Karpas-422 (cell line): Measurements from ENCODE around the gene JAK1. TPM values are rescaled to one million over a fixed set of nuclear protein-coding genes. Genes with fewer than 3 reads are reported as not detected.

Experiments used
- DNase-seq: peaks from one replicate; pipeline ENCODE4 v3.0.0-alpha.2; 2015
- H2AFZ ChIP-seq: fragments of 200-600 bp; sonication (generic); 2 replicates; pipeline ENCODE4 v1.6.1; 2014; ENCODE audit warnings: antibody characterized with exemption, low read length, mixed read lengths
- H3K27ac ChIP-seq: fragments of 200-600 bp; sonication (generic); 2 replicates; pipeline ENCODE4 v1.5.1; 2014; ENCODE audit warnings: mild to moderate bottlenecking, low read length, moderate library complexity
- H3K27me3 ChIP-seq: fragments of 200-600 bp; sonication (generic); 2 replicates; pipeline ENCODE4 v1.6.1; 2014; ENCODE audit warnings: low read length, mixed read lengths
- H3K36me3 ChIP-seq: fragments of 200-600 bp; sonication (generic); 2 replicates; pipeline ENCODE4 v1.6.1; 2014; ENCODE audit warnings: low read length, mixed read lengths; ENCODE audit not compliant: insufficient read depth
- H3K4me1 ChIP-seq: fragments of 200-600 bp; sonication (generic); 2 replicates; pipeline ENCODE4 v1.6.1; 2014; ENCODE audit warnings: mild to moderate bottlenecking, low read length, mixed read lengths
- H3K4me2 ChIP-seq: fragments of 200-600 bp; sonication (generic); 2 replicates; pipeline ENCODE4 v1.6.1; 2014; ENCODE audit warnings: low read length, low read depth, mild to moderate bottlenecking; ENCODE audit not compliant: poor library complexity, severe bottlenecking
- H3K4me3 ChIP-seq: fragments of 200-600 bp; sonication (generic); 2 replicates; pipeline ENCODE4 v1.5.1; 2014; ENCODE audit warnings: mild to moderate bottlenecking, antibody characterized with exemption, low read length, mixed read lengths
- H3K79me2 ChIP-seq: fragments of 200-600 bp; sonication (generic); 2 replicates; pipeline ENCODE4 v1.6.1; 2014; ENCODE audit warnings: mild to moderate bottlenecking, low read length, mixed read lengths
- H3K9ac ChIP-seq: fragments of 200-600 bp; sonication (generic); 2 replicates; pipeline ENCODE4 v1.6.0; 2014; ENCODE audit warnings: low read length
- H3K9me2 ChIP-seq: fragments of 200-600 bp; sonication (generic), shearing (Covaris generic); replicated peaks from 2 replicates; pipeline ENCODE4 v1.6.0; 2014; ENCODE audit warnings: mild to moderate bottlenecking, low read length, moderate library complexity; ENCODE audit not compliant: insufficient read depth
- H3K9me3 ChIP-seq: fragments of 300-700, 200-600 bp; sonication (generic); 2 replicates; pipeline ENCODE4 v1.6.1; 2014; ENCODE audit warnings: low read length, mixed read lengths
- H4K20me1 ChIP-seq: fragments of 200-600 bp; sonication (generic); 2 replicates; pipeline ENCODE4 v1.6.1; 2014; ENCODE audit warnings: mild to moderate bottlenecking, antibody characterized with exemption, low read length, low read depth; ENCODE audit not compliant: insufficient read depth
- total RNA-seq: library from RNA; depleted of rRNA; stranded (reverse); fragments of >200 nt; shearing (Covaris generic); gene quantifications from 2 replicates; pipeline ENCODE4 v1.2.3, GENCODE V29; 2014; ENCODE audit warnings: low replicate concordance

JAK1 gene
- total RNA-seq, 1 experiment from 2014 or later = 19.6 TPM

DNA sequence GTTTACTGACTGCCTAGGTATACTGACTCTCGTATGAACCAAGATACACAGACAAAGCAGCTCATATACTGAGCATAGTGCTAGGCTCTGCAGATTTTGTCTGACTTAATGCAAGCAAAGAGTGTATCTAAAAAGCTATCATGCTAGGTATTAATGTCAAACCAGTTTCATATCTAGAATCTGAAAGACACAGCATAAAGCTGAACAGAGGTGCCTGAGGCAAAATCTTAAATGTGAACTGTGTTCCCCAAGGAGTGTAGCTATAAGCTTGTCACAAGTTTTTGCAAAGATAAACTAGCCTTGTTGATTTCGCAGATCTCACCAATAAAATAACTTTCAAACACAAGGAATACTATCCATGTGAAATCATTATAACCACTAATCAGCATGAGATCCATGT, 18.1 kb downstream of the JAK1 start:
- Histone ChIP-seq H3K9ac (no peak overlapping the region), H3K36me3 (no peaks in the 10 kb centered on the region), H3K27me3 (peaks cover 3% of the 10 kb centered on the region; the same call in 1 of the 2 replicates), H3K4me3 (no peak overlapping the region), H3K9me2 (no peaks in the 10 kb centered on the region), H3K79me2 (0 out of 2 replicates have a peak, but pooled peaks cover 2% of the 10 kb centered on the region), H3K4me1 (no peaks in the 10 kb centered on the region), H3K4me2 (no peak overlapping the region), H2AFZ (no peak overlapping the region), H4K20me1 (peaks cover 60% of the 10 kb centered on the region), H3K9me3 (no peaks in the 10 kb centered on the region), H3K27ac (no peak overlapping the region)
- DNase-seq = no peak

- Histone ChIP-seq H3K36me3 (no peaks in the 10 kb centered on the region), H3K4me3 (no peak overlapping the region), H3K27me3 (peaks cover 3% of the 10 kb centered on the region; the same call in 1 of the 2 replicates), H3K4me1 (no peaks in the 10 kb centered on the region), H4K20me1 (peaks cover 55% of the 10 kb centered on the region), H3K79me2 (0 out of 2 replicates have a peak, but pooled peaks cover 2% of the 10 kb centered on the region), H2AFZ (no peak overlapping the region), H3K4me2 (no peak overlapping the region), H3K9me2 (no peaks in the 10 kb centered on the region), H3K27ac (no peak overlapping the region), H3K9me3 (no peaks in the 10 kb centered on the region), H3K9ac (no peak overlapping the region)
- DNase-seq = no peak
Measured at GRCh38 chr1:64946916-64947315, 19.4 kb downstream of the JAK1 start.

GRCh38 chr1:64944913-64945312, 21.4 kb downstream of the JAK1 start:
- H3K9ac ChIP-seq = no peak overlapping the region
- H3K9me2 ChIP-seq = no peaks in the 10 kb centered on the region
- H3K9me3 ChIP-seq = no peaks in the 10 kb centered on the region
- H3K27me3 ChIP-seq = peaks cover 3% of the 10 kb centered on the region; the same call in 1 of the 2 replicates
- no peak overlapping the region for H3K4me3 ChIP-seq
- H3K4me1 ChIP-seq = no peaks in the 10 kb centered on the region
- H2AFZ ChIP-seq = no peak overlapping the region
- H3K4me2 ChIP-seq = no peak overlapping the region
- H3K36me3 ChIP-seq = no peaks in the 10 kb centered on the region
- 0 out of 2 replicates have a peak, but pooled peaks cover 2% of the 10 kb centered on the region for H3K79me2 ChIP-seq
- no peak for DNase-seq
- peaks cover 64% of the 10 kb centered on the region for H4K20me1 ChIP-seq
- no peak overlapping the region for H3K27ac ChIP-seq

DNA sequence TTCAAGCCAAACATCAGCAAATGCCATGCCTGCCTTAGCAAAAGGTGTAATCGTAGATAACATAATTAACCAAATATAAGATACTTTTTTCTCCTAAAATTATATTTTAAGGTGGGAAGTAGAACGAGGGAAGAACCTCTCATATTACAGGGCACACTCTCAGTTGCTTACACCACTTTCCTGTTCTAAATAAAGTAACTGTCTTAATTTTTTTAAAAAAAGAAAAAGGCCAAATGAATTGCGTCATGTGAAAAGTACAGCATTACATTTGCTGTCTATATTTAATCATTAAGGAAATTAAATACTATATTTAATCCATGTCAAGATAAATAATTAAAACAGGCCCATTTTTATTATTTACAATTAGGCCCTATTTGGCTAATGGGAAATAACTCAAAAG, 23.7 kb downstream of the JAK1 start:
- H4K20me1 ChIP-seq = peaks cover 54% of the 10 kb centered on the region
- H3K4me2 ChIP-seq = no peak overlapping the region
- no peak overlapping the region for H3K27ac ChIP-seq
- H3K79me2 ChIP-seq = 0 out of 2 replicates have a peak, but pooled peaks cover 2% of the 10 kb centered on the region
- DNase-seq = no peak
- H3K27me3 ChIP-seq = peaks cover 3% of the 10 kb centered on the region; the same call in 1 of the 2 replicates
- H3K9ac ChIP-seq = no peak overlapping the region
- no peaks in the 10 kb centered on the region for H3K36me3 ChIP-seq
- no peaks in the 10 kb centered on the region for H3K4me1 ChIP-seq
- H3K9me3 ChIP-seq = no peaks in the 10 kb centered on the region
- H2AFZ ChIP-seq = no peak overlapping the region
- no peaks in the 10 kb centered on the region for H3K9me2 ChIP-seq
- no peak overlapping the region for H3K4me3 ChIP-seq

GRCh38 chr1:64942118-64942517, 24.2 kb downstream of the JAK1 start:
- Histone ChIP-seq H3K9me2 (no peaks in the 10 kb centered on the region), H3K4me1 (no peaks in the 10 kb centered on the region), H3K79me2 (0 out of 2 replicates have a peak, but pooled peaks cover 2% of the 10 kb centered on the region), H3K27ac (no peak overlapping the region), H3K9me3 (no peaks in the 10 kb centered on the region), H3K27me3 (peaks cover 3% of the 10 kb centered on the region; the same call in 1 of the 2 replicates), H2AFZ (no peak overlapping the region), H3K36me3 (no peaks in the 10 kb centered on the region), H4K20me1 (peaks cover 54% of the 10 kb centered on the region), H3K9ac (no peak overlapping the region), H3K4me3 (no peak overlapping the region), H3K4me2 (no peak overlapping the region)
- DNase-seq = no peak

- no peak overlapping the region for H3K4me2 ChIP-seq
- no peak overlapping the region for H3K4me3 ChIP-seq
- H3K79me2 ChIP-seq = 0 out of 2 replicates have a peak, but pooled peaks cover 2% of the 10 kb centered on the region
- H3K9ac ChIP-seq = no peak overlapping the region
- no peaks in the 10 kb centered on the region for H3K9me3 ChIP-seq
- peaks cover under 1% of the 10 kb centered on the region; the same call in 1 of the 2 replicates for H3K27me3 ChIP-seq
- peaks cover 54% of the 10 kb centered on the region for H4K20me1 ChIP-seq
- DNase-seq = no peak
- no peaks in the 10 kb centered on the region for H3K36me3 ChIP-seq
- no peaks in the 10 kb centered on the region for H3K9me2 ChIP-seq
- no peak overlapping the region for H3K27ac ChIP-seq
- H2AFZ ChIP-seq = no peak overlapping the region
- H3K4me1 ChIP-seq = no peaks in the 10 kb centered on the region
Measured at GRCh38 chr1:64941461-64942117, 24.8 kb downstream of the JAK1 start.

- no peaks in the 10 kb centered on the region for H3K9me2 ChIP-seq
- no peak overlapping the region for H2AFZ ChIP-seq
- H3K9me3 ChIP-seq = no peaks in the 10 kb centered on the region
- H3K27me3 ChIP-seq = no peaks in the 10 kb centered on the region
- H3K9ac ChIP-seq = no peak overlapping the region
- DNase-seq = no peak
- H4K20me1 ChIP-seq = peaks cover 60% of the 10 kb centered on the region
- H3K4me3 ChIP-seq = no peak overlapping the region
- no peaks in the 10 kb centered on the region for H3K36me3 ChIP-seq
- no peaks in the 10 kb centered on the region for H3K4me1 ChIP-seq
- H3K4me2 ChIP-seq = no peak overlapping the region
- no peaks in the 10 kb centered on the region for H3K79me2 ChIP-seq
- H3K27ac ChIP-seq = no peak overlapping the region
Measured at GRCh38 chr1:64940025-64940424, 26.3 kb downstream of the JAK1 start.

DNA sequence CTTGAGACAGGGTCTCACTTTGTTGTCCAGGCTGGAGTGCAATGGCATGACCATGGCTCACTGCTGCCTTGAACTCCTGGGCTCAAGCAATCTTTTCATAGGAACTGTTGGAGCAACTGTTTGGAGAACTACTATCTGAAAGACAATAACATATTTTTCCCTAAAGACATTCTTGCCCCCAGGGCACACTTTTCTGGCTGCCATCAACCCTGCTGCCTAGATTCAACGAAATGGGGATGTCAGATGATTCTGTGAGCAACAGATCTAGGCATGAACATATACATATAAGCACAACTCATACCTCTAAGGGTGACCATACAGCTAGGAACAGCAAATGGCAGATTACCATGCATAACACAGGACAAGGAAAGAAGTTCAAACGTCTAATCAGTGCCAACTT, 27.4 kb downstream of the JAK1 start:
- Histone ChIP-seq H3K9me3 (no peaks in the 10 kb centered on the region), H3K27me3 (no peaks in the 10 kb centered on the region), H2AFZ (no peak overlapping the region), H3K27ac (no peak overlapping the region), H4K20me1 (peaks cover 66% of the 10 kb centered on the region), H3K4me3 (no peak overlapping the region), H3K9ac (no peak overlapping the region), H3K9me2 (no peaks in the 10 kb centered on the region), H3K4me2 (no peak overlapping the region), H3K4me1 (peaks cover 3% of the 10 kb centered on the region), H3K36me3 (no peaks in the 10 kb centered on the region), H3K79me2 (no peaks in the 10 kb centered on the region)
- DNase-seq = no peak
